Breast epithelium (tissue), 4 donors: ENCODE measurements around the gene ASAP2. TPM values are rescaled to one million over a fixed set of nuclear protein-coding genes. Genes with fewer than 3 reads are reported as not detected.
A peak's percentile ranks its signal among the peaks of the same experiment; 100 is the strongest.

Experiments
- DNase-seq, 2 donors: peaks; one replicate each; pipeline ENCODE4 v3.0.0-alpha.2; 2019; ENCODE audit warnings: low spot score in 2 of 2
- H3K27ac ChIP-seq, 2 donors: fragments of 200-600 bp; sonication (generic) in 1 of 2; one replicate each; pipeline ENCODE4 v1.5.1; 2016 to 2019; ENCODE audit warnings: mild to moderate bottlenecking in 1 of 2
- H3K27me3 ChIP-seq, 2 donors: fragments of 200-600 bp; sonication (generic) in 1 of 2; one replicate each; pipeline versions ENCODE4 v1.5.1 to v1.6.0; 2017 to 2019; ENCODE audit warnings: control low read depth in 1 of 2, mild to moderate bottlenecking in 1 of 2
- H3K36me3 ChIP-seq: fragments of 200-600 bp; one replicate; pipeline ENCODE4 v1.5.1; 2019
- H3K4me1 ChIP-seq, 2 donors: fragments of 200-600 bp; sonication (generic); one replicate each; pipeline ENCODE4 v1.5.1; 2016 to 2019; ENCODE audit warnings: control low read depth in 1 of 2
- H3K4me3 ChIP-seq, 3 donors: fragments of 200-600 bp; sonication (generic); 1 replicate in 2 of 3; 2 replicates in 1 of 3; pipeline ENCODE4 v1.5.1; 2016 to 2019; ENCODE audit warnings: mild to moderate bottlenecking in 3 of 3, moderate library complexity in 2 of 3
- H3K9me3 ChIP-seq, 2 donors: fragments of 200-600 bp; sonication (generic) in 1 of 2; one replicate each; pipeline ENCODE4 v1.5.1; 2016 to 2019; ENCODE audit warnings: control low read depth in 1 of 2
- CTCF ChIP-seq, 3 donors: fragments of 450-650 bp; IDR thresholded peaks; one replicate each; pipeline ENCODE4 v1.5.1; 2016 to 2017; ENCODE audit warnings: antibody characterized with exemption in 3 of 3, mild to moderate bottlenecking in 3 of 3, moderate library complexity in 3 of 3
- POLR2A ChIP-seq: fragments of 450-650 bp; IDR thresholded peaks from one replicate; pipeline ENCODE4 v1.6.1; 2016; ENCODE audit warnings: antibody characterized with exemption, mild to moderate bottlenecking, moderate library complexity
- POLR2AphosphoS5 ChIP-seq, 3 donors: sonication (generic); formaldehyde crosslinking; IDR thresholded peaks; one replicate each; pipeline ENCODE4 v1.6.1; 2017; ENCODE audit warnings: antibody characterized with exemption in 3 of 3
- intact Hi-C: fragments of 100-400 bp; cut with DNase I; formaldehyde crosslinking; loops from one replicate; pipeline ENCODE4 v1.15.1; 2023; ENCODE audit warnings: low total_unique reads
- total RNA-seq, 3 donors: library from RNA; depleted of rRNA; stranded (reverse); fragments of >200 nt; gene quantifications; one replicate each; pipeline ENCODE4 v1.1.0, GENCODE V29; 2016

The ASAP2 gene
- total RNA-seq, 3 donors from 2014 or later, result 14.5 to 24.2 (median 21.0) TPM

DNA sequence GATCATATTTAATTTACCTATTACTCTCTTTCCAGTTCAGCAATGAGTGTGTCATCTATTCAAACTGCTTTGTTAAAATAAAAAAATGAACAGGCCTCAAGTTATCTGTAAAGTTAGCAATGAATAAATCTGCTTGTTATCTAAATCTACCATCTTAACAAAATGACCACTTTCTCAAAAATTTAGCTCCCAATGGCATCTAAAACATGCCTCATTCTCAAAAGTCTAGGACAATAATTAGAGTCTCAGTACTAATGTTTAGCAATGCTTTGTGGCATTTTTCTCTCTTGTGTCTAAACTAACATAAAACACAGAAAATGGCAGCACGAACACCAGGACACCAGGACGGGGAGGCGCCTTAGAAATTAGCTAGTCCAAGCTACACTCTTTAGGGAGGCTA, 3.6 kb upstream of the ASAP2 start:
- Histone ChIP-seq H3K27ac (no peak overlapping the region), H3K4me3 (no peak overlapping the region), H3K27me3 (no peaks in the 10 kb centered on the region), H3K36me3 (no peaks in the 10 kb centered on the region), H3K9me3 (no peaks in the 10 kb centered on the region), H3K4me1 (no peaks in the 10 kb centered on the region)
- TF ChIP-seq POLR2A, result no peak
- no peak for TF ChIP-seq POLR2AphosphoS5 (IDR thresholded peaks at IDR 0.05)
- TF ChIP-seq CTCF (IDR thresholded peaks at IDR 0.05), result no peak
- DNase-seq, result no peak
- intact Hi-C loops, result loop anchor here (10.0 kb wide), 1 partner anchor 112 kb away; no protein-coding TSS in a partner anchor

- intact Hi-C loops, result loop anchor here (10.0 kb wide), 1 partner anchor 111 kb away; no protein-coding TSS in a partner anchor
Measured at GRCh38 chr2:9203876-9204275, 2.7 kb upstream of the ASAP2 start.

DNA sequence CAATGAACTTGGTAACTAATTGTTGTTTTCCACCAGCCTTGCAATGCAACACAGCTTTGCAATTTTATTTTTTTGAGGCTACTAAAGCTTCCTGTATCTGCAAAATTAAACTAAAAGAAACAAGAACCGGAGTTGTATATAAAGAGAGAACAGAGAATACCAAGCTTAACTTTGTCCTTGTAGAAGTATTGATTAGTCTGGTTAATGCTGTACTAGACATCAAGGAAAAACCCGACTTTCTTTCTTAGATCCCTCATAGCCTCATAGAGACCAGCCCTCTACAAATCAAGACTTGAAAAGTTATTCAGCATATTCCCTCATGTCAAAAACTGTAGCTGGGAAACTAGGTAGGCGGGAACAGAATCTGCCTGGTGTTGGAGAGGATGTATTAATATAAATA, 1.7 kb upstream of the ASAP2 start:
- Histone ChIP-seq H3K4me1 (no peaks in the 10 kb centered on the region), H3K36me3 (no peaks in the 10 kb centered on the region), H3K4me3 (no peak overlapping the region), H3K27ac (no peak overlapping the region), H3K27me3 (no peaks in the 10 kb centered on the region), H3K9me3 (no peaks in the 10 kb centered on the region)
- intact Hi-C loops, result loop anchor here (10.0 kb wide), 1 partner anchor 110 kb away; no protein-coding TSS in a partner anchor
- no peak for TF ChIP-seq POLR2AphosphoS5 (IDR thresholded peaks at IDR 0.05)
- no peak for TF ChIP-seq CTCF (IDR thresholded peaks at IDR 0.05)
- TF ChIP-seq POLR2A, result no peak
- DNase-seq, result no peak

More at GRCh38 chr2:9203876-9204275, 2.7 kb upstream of the ASAP2 start:
- Histone ChIP-seq H3K27me3 (no peaks in the 10 kb centered on the region), H3K27ac (no peak overlapping the region), H3K36me3 (no peaks in the 10 kb centered on the region), H3K4me1 (no peaks in the 10 kb centered on the region), H3K4me3 (no peak overlapping the region), H3K9me3 (no peaks in the 10 kb centered on the region)
- no peak for TF ChIP-seq CTCF (IDR thresholded peaks at IDR 0.05)
- no peak for TF ChIP-seq POLR2A
- no peak for TF ChIP-seq POLR2AphosphoS5 (IDR thresholded peaks at IDR 0.05)
- peak in 1 of 2 donors; percentile 12 for DNase-seq

GRCh38 chr2:9205486-9205885, 1.1 kb upstream of the ASAP2 start:
- intact Hi-C loops, result loop anchor here (10.0 kb wide), 1 partner anchor 109 kb away; no protein-coding TSS in a partner anchor
- Histone ChIP-seq H3K4me1 (no peaks in the 10 kb centered on the region), H3K27me3 (no peaks in the 10 kb centered on the region), H3K36me3 (no peaks in the 10 kb centered on the region), H3K9me3 (no peaks in the 10 kb centered on the region), H3K4me3 (peak overlapping the region in 1 of 3 donors; percentile 87), H3K27ac (peak overlapping the region in 1 of 2 donors; percentile 90)
- DNase-seq, result no peak
- TF ChIP-seq CTCF (IDR thresholded peaks at IDR 0.05) (no peak), POLR2AphosphoS5 (IDR thresholded peaks at IDR 0.05) (no peak), POLR2A (no peak)

- Histone ChIP-seq H3K36me3 (no peaks in the 10 kb centered on the region), H3K9me3 (no peaks in the 10 kb centered on the region), H3K4me1 (peaks cover 0 to 2% of the 10 kb centered on the region in 2 donors), H3K27me3 (no peaks in the 10 kb centered on the region), H3K27ac (peak overlapping the region; percentile 80 to 90), H3K4me3 (peak overlapping the region; percentile 78 to 90 (median 87))
- DNase-seq, result no peak
- TF ChIP-seq POLR2A (no peak), CTCF (IDR thresholded peaks at IDR 0.05) (no peak)
- intact Hi-C loops, result loop anchor here (10.0 kb wide), 1 partner anchor 108 kb away; no protein-coding TSS in a partner anchor
Measured at GRCh38 chr2:9206991-9207640, 504 bp downstream of the ASAP2 start.
